RWPE2 (cell line): Measurements from ENCODE around the gene MRGPRE.

Source experiments
- ATAC-seq: fragments of 200-7000 bp; cut with Tn5 transposase; 3 replicates; pipeline ENCODE4 v1.9.1; 2021; ENCODE audit warnings: low read depth
- DNase-seq: peaks from one replicate; pipeline ENCODE4 v3.0.0-alpha.2; 2020; ENCODE audit warnings: low spot score
- H3K27ac ChIP-seq: fragments of 450-650 bp; 2 replicates; pipeline ENCODE4 v1.5.1; 2017; ENCODE audit warnings: mild to moderate bottlenecking; ENCODE audit not compliant: poor library complexity, severe bottlenecking
- H3K27me3 ChIP-seq: fragments of 250-450 bp; sonication (Bioruptor Pico); 2 replicates; pipeline ENCODE4 v1.5.1; 2021; ENCODE audit warnings: mild to moderate bottlenecking, moderate library complexity; ENCODE audit not compliant: insufficient read depth, poor library complexity, severe bottlenecking
- H3K36me3 ChIP-seq: fragments of 250-450 bp; sonication (Bioruptor Pico); 2 replicates; pipeline ENCODE4 v1.5.1; 2020; ENCODE audit warnings: low read depth, mild to moderate bottlenecking, moderate library complexity
- H3K4me1 ChIP-seq: fragments of 250-450 bp; sonication (Bioruptor Pico); 2 replicates; pipeline ENCODE4 v1.5.1; 2021; ENCODE audit warnings: mild to moderate bottlenecking, moderate library complexity; ENCODE audit not compliant: insufficient read depth, poor library complexity, severe bottlenecking
- H3K4me3 ChIP-seq: fragments of 250-450 bp; sonication (Bioruptor Pico); 2 replicates; pipeline ENCODE4 v1.5.1; 2021; ENCODE audit warnings: mild to moderate bottlenecking, moderate library complexity; ENCODE audit not compliant: severe bottlenecking
- H3K9me3 ChIP-seq: fragments of 250-450 bp; sonication (Bioruptor Pico); 2 replicates; pipeline ENCODE4 v1.5.1; 2021; ENCODE audit warnings: mild to moderate bottlenecking, moderate library complexity; ENCODE audit not compliant: severe bottlenecking
- TF ChIP-seq, protein P1 (sequence below): fragments of 450-650 bp; IDR thresholded peaks from one replicate; pipeline ENCODE4 v1.5.1; 2017; ENCODE audit warnings: mild to moderate bottlenecking, moderate library complexity; ENCODE audit not compliant: poor library complexity, severe bottlenecking

MRGPRE gene

DNA sequence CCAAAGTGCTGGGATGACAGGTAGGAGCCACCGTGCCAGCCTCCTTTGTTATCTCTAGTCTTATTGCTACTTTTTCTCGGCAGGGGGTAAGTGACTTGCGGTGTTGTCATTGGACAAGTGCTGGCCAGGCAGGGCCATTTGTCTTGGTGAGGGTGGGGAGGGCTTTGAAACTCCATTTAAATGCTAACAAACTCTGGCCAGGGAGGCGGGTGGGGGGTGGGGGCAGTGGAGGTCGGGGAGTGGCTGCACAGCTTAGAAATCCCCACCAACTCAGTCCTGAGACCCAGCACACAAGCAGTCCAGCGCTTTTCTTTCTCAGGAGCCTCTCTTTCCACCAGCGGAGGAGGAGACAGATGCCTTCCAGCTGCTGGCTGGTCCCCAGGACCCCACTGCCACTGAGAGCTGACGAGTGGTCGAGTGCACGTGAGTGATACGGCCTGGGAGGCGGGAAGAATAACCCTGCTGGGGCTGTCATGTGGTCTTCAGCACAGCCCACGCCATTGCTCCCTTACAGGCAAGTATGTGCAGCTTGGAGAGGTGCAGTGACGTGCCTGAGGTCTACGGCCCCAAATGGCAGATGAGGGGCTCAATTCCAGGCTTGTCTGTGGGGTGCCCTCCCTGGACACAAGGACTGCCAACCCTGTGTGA lies 42.9 kb downstream of the MRGPRE start:
- H3K4me3 ChIP-seq: no peak overlapping the region
- no peaks in the 10 kb centered on the region for H3K36me3 ChIP-seq
- no peaks in the 10 kb centered on the region for H3K27me3 ChIP-seq
- no peak overlapping the region for H3K27ac ChIP-seq
- TF ChIP-seq, protein P1, sequence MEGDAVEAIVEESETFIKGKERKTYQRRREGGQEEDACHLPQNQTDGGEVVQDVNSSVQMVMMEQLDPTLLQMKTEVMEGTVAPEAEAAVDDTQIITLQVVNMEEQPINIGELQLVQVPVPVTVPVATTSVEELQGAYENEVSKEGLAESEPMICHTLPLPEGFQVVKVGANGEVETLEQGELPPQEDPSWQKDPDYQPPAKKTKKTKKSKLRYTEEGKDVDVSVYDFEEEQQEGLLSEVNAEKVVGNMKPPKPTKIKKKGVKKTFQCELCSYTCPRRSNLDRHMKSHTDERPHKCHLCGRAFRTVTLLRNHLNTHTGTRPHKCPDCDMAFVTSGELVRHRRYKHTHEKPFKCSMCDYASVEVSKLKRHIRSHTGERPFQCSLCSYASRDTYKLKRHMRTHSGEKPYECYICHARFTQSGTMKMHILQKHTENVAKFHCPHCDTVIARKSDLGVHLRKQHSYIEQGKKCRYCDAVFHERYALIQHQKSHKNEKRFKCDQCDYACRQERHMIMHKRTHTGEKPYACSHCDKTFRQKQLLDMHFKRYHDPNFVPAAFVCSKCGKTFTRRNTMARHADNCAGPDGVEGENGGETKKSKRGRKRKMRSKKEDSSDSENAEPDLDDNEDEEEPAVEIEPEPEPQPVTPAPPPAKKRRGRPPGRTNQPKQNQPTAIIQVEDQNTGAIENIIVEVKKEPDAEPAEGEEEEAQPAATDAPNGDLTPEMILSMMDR: no peak
- no peaks in the 10 kb centered on the region for H3K4me1 ChIP-seq
- DNase-seq (peak; percentile 36), ATAC-seq (no peak)
- no peaks in the 10 kb centered on the region for H3K9me3 ChIP-seq

DNA sequence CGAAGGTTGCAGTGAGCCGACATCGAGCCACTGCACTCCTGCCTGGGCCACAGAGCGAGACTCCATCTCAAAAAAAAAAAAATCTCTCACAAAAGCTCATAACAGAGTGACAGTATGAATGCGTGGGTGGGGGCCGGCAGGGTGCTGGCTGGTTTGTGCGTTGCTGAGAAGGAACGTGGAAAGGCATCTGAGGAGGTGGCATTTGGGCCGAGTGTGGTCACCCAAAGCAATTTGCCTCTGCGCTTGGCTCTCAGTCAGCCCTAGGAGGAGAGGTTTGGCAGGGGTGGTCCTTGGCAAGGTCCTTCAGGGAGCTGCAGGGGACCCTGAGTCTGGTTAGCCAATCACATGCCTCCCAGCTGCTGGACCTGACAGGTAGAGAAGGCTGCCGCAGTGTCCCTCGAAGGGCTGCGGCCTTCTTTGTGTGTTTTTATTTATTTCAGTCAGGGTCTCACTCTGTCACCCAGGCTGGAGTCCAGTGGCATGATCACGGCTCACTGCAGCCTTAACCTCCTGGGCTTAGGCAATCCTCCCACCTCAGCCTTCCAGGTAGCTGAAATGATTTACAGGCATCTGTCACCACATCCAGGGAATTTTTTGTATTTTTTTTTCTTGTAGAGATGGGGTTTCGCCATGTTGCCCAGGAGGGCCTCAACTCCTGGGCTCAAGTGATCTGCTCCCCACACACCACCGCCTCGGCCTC lies 43.6 kb downstream of the MRGPRE start:
- H3K27me3 ChIP-seq: no peaks in the 10 kb centered on the region
- no peaks in the 10 kb centered on the region for H3K4me1 ChIP-seq
- no peak overlapping the region for H3K4me3 ChIP-seq
- H3K9me3 ChIP-seq: no peaks in the 10 kb centered on the region
- DNase-seq: peak; percentile 30
- no peaks in the 10 kb centered on the region for H3K36me3 ChIP-seq
- TF ChIP-seq, protein P1: no peak
- no peak overlapping the region for H3K27ac ChIP-seq
- ATAC-seq: no peak

DNA sequence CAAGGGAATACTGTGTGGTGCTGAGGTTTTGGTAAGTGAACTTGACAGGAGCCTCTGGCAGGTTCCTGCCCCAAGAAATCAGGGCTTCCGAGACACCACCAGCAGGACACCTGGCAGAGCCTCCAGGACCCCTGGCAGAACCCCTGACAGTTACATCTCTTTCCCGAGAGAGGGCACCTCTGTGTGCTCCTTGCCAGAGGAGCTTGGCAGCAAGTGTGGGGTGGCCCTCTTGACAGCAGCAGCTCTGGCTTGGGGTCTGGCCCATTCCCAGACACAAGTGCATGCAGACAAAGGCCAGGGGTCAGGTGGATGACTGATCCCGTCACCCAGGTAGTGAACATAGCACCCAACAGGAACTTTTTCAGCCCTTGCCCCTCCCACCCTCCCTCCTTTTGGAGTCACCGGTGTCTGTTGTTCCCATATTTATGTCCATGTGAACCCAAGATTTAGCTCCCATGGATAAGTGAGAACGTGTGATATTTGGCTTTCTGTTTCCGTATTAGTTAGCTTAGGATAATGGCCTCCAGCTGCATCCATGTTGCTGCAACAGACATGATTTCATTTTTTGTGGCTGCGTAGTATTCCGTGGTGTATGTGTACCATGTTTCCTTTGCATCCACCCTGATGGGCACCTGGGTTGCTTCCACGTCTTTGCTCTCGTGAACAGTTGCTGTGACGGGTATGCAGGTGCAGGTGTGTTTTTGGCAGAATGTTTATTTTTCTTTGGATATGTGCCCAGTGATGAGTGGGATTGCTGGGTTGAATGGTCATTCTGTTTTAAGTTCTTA lies 45.9 kb downstream of the MRGPRE start:
- H3K4me1 ChIP-seq: no peaks in the 10 kb centered on the region
- TF ChIP-seq, protein P1: no peak
- H3K27ac ChIP-seq: no peak overlapping the region
- H3K36me3 ChIP-seq: no peaks in the 10 kb centered on the region
- DNase-seq: peak; percentile 24
- no peaks in the 10 kb centered on the region for H3K27me3 ChIP-seq
- ATAC-seq: no peak
- H3K4me3 ChIP-seq: no peak overlapping the region
- H3K9me3 ChIP-seq: no peaks in the 10 kb centered on the region

DNA sequence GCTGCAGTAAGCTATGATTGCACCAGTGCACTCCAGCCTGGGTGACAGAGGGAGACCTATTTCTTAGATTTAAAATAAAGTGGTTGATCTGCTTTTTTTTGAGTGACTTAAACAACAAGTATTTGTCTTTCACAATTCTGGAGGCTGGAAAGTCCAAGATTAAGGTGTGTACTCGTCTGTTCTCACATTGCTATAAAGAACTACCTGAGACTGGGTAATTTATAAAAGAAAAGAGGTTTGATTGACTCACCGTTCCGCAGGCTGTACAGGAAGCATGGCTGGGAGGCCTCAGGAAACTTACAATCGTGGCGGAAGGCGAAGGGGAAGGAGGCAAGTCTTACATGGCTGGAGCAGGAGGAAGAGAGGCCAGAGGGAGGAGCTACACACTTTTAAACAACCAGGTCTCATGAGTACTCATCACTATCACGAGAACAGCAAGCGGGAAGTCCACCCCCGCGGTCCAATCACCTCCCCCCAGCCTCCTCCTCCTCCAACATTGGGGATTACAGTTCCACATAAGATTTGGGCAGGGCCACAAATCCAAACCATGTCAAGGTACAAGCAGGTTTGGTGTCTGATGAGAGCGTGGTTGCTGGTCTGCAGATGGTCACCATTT lies 47.4 kb downstream of the MRGPRE start:
- Histone ChIP-seq H3K4me1 (no peaks in the 10 kb centered on the region), H3K9me3 (no peaks in the 10 kb centered on the region), H3K36me3 (no peaks in the 10 kb centered on the region), H3K27ac (no peak overlapping the region), H3K27me3 (no peaks in the 10 kb centered on the region), H3K4me3 (no peak overlapping the region)
- DNase-seq (peak; percentile 19), ATAC-seq (no peak)
- TF ChIP-seq, protein P1: no peak
